SU-DHL-6 (cell line): ENCODE results near the gene MYH13.
"Not testable (repeated sequence)": the region's sequence is repeated elsewhere in the genome, so short reads cannot be mapped to it uniquely, and the experiment has no call there.

Experiments
- H2AFZ ChIP-seq: fragments of 200-600 bp; sonication (generic); 2 replicates; pipeline ENCODE4 v1.6.1; 2014; ENCODE audit warnings: low read depth, mild to moderate bottlenecking, moderate library complexity, mixed read lengths, antibody characterized with exemption, low read length; ENCODE audit not compliant: severe bottlenecking
- H3F3A ChIP-seq: fragments of 200-600 bp; shearing (Covaris generic); 2 replicates; pipeline ENCODE4 v1.6.0; 2016; ENCODE audit warnings: antibody characterized with exemption, mild to moderate bottlenecking; ENCODE audit not compliant: insufficient read depth
- H3K27ac ChIP-seq: fragments of 200-600 bp; sonication (generic); 2 replicates; pipeline ENCODE4 v1.5.1; 2016; ENCODE audit warnings: low read depth, mild to moderate bottlenecking, low read length, moderate library complexity, mixed read lengths
- H3K27me3 ChIP-seq: fragments of 200-600 bp; sonication (generic), shearing (Covaris generic); 2 replicates; pipeline ENCODE4 v1.6.0; 2014; ENCODE audit warnings: mild to moderate bottlenecking, low read length
- H3K36me3 ChIP-seq: fragments of 200-600 bp; sonication (generic); 2 replicates; pipeline ENCODE4 v1.6.1; 2014; ENCODE audit warnings: mild to moderate bottlenecking, low read length, mixed read lengths
- H3K4me2 ChIP-seq: fragments of 300-600, 200-600 bp; shearing (Covaris generic), sonication (generic); 2 replicates; pipeline ENCODE4 v1.6.0; 2014; ENCODE audit warnings: low read length, low read depth, mild to moderate bottlenecking; ENCODE audit not compliant: poor library complexity, severe bottlenecking
- H3K4me3 ChIP-seq: fragments of 200-600 bp; sonication (generic); 2 replicates; pipeline ENCODE4 v1.5.1; 2014; ENCODE audit warnings: antibody characterized with exemption, low read length, mild to moderate bottlenecking, mixed read lengths; ENCODE audit not compliant: insufficient read depth, poor library complexity, severe bottlenecking
- H3K79me2 ChIP-seq: fragments of 200-600 bp; sonication (generic); 2 replicates; pipeline ENCODE4 v1.6.1; 2014; ENCODE audit warnings: mild to moderate bottlenecking, low read length, moderate library complexity; ENCODE audit not compliant: insufficient read depth
- H3K9ac ChIP-seq: fragments of 200-600 bp; sonication (generic); 2 replicates; pipeline ENCODE4 v1.7.0; 2014; ENCODE audit warnings: mild to moderate bottlenecking, low read length
- H3K9me2 ChIP-seq: fragments of 200-600 bp; sonication (generic); replicated peaks from 2 replicates; pipeline ENCODE4 v1.6.1; 2014; ENCODE audit warnings: low read length; ENCODE audit not compliant: insufficient read depth
- H3K9me3 ChIP-seq: fragments of 200-600 bp; sonication (generic); 2 replicates; pipeline ENCODE4 v1.6.1; 2014; ENCODE audit warnings: low read length, mixed read lengths; ENCODE audit not compliant: insufficient read depth
- H4K20me1 ChIP-seq: fragments of 200-600 bp; sonication (generic); 2 replicates; pipeline ENCODE4 v1.6.1; 2014; ENCODE audit warnings: low read depth, mild to moderate bottlenecking, antibody characterized with exemption, low read length, moderate library complexity, mixed read lengths
- CTCF ChIP-seq: fragments of 200-600 bp; sonication (generic); IDR thresholded peaks from one replicate; pipeline ENCODE4 v1.5.1; 2017; ENCODE audit warnings: antibody characterized with exemption, mild to moderate bottlenecking, low read length, moderate library complexity; ENCODE audit not compliant: insufficient read depth, poor library complexity, severe bottlenecking
- EZH2phosphoT487 ChIP-seq: fragments of 200-600 bp; sonication (generic), shearing (Covaris generic); conservative IDR thresholded peaks from 2 replicates; pipeline ENCODE4 v1.6.1; 2018; ENCODE audit warnings: mild to moderate bottlenecking, antibody characterized with exemption, low read length, moderate library complexity, mixed read lengths

The MYH13 gene

GRCh38 chr17:10294180-10294579 lies 78.6 kb downstream of the MYH13 start:
- no peak overlapping the region for H3K27ac ChIP-seq
- no peaks in the 10 kb centered on the region for H3K9me3 ChIP-seq
- H3K4me2 ChIP-seq = no peak overlapping the region
- H3K36me3 ChIP-seq = no peaks in the 10 kb centered on the region
- H3K4me3 ChIP-seq = no peak overlapping the region
- H3K9ac ChIP-seq = no peak overlapping the region
- no peak overlapping the region for H2AFZ ChIP-seq
- no peaks in the 10 kb centered on the region for H3K79me2 ChIP-seq
- H4K20me1 ChIP-seq = no peaks in the 10 kb centered on the region
- no peaks in the 10 kb centered on the region for H3K27me3 ChIP-seq
- H3K9me2 ChIP-seq = no peaks in the 10 kb centered on the region
- H3F3A ChIP-seq = no peaks in the 10 kb centered on the region
- TF ChIP-seq CTCF = no peak
- no peak for TF ChIP-seq EZH2phosphoT487

DNA sequence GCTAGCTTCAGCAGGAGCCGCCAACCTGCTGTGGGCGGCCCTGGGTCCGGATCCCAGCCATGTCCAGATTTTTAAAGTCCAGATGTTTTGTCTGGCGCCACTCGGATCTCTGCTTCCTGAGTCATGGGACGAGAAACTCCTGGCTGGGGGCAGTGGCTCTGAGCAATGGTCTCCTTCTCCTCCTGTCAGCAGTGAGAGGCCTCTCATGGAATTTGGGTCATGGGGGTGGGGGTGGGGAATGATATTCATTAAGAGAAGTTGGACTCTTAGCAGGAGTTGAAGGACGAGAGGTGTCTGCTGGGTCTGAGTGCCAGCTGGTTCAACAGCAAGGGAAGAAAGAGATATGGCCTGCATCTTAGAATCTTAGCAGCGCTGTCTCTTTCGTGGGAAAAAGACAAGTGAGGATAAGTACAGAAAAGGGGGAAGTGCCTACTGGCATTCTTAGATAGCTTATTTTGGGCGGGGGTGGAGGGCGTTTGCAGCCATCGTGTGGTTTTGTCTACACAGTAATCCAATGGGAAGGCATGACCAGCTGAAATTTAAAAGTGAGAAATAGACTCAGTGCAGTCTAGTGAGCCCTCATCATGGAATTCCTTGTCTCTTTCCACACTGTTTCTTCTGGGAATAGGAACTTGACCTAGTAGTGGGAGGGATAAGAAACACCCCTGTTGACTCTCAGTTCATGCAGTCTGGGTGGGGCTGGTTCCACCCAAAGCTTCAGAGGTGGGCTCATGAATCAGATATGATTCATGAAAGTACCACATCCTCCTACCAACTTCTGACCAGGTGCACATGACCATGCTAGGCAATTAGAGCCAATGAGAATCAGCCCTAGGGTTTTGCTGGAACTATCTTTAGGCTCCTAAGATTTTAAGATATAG lies 80.5 kb downstream of the MYH13 start:
- Histone ChIP-seq H3K9me2 (no peaks in the 10 kb centered on the region), H3F3A (no peaks in the 10 kb centered on the region), H3K4me2 (no peak overlapping the region), H4K20me1 (no peaks in the 10 kb centered on the region), H3K27ac (no peak overlapping the region), H3K36me3 (no peaks in the 10 kb centered on the region), H3K9ac (no peak overlapping the region), H3K27me3 (no peaks in the 10 kb centered on the region), H3K9me3 (no peaks in the 10 kb centered on the region), H2AFZ (no peak overlapping the region), H3K4me3 (no peak overlapping the region), H3K79me2 (no peaks in the 10 kb centered on the region)
- TF ChIP-seq EZH2phosphoT487 (no peak), CTCF (no peak)

DNA sequence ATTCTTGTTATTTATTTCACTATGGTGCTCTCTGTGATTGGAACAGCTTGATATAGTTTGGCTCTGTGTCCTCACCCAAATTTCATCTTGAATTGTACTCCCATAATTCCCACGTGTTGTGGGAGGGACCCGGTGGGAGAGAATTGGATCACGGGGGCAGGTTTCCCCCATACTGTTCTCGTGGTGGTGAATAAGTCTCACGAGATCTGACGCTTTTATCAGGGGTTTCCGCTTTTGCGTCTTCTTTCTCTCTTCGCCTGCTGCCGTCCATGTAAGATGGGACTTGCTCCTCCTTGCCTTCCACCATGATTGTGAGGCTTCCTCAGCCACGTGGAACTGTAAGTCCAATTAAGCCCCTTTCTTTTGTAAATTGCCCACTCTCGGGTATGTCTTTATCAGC lies 81.2 kb downstream of the MYH13 start:
- not testable (repeated sequence) for H3K36me3 ChIP-seq, H3K4me3 ChIP-seq, H3K79me2 ChIP-seq, H2AFZ ChIP-seq, H3K27me3 ChIP-seq, H3F3A ChIP-seq, H3K4me2 ChIP-seq, H3K27ac ChIP-seq, H4K20me1 ChIP-seq, H3K9me3 ChIP-seq, H3K9me2 ChIP-seq, H3K9ac ChIP-seq

DNA sequence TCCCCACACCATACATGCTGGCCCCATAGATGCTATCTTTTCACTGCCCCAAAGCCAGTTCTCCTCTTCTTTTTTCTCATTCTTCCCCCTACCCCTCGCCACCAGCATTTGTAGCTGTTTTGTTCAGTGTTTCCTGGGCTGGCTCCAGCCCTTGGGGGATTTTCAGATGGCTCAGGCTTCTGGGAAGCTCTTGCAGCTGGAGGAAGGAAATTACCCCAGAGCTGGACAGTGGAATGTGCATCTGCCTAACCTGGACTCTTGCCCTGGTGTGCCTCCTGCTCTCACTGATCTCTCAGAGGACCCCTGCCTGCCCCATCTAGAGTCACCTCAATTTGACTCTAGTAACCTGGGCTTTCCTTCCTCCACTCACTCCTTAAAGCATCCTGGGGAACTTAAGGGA lies 82.8 kb downstream of the MYH13 start:
- H3K4me2 ChIP-seq = no peak overlapping the region
- H3K36me3 ChIP-seq = no peaks in the 10 kb centered on the region
- no peak overlapping the region for H3K4me3 ChIP-seq
- H3K27me3 ChIP-seq = no peaks in the 10 kb centered on the region
- no peaks in the 10 kb centered on the region for H3F3A ChIP-seq
- H3K9me2 ChIP-seq = no peaks in the 10 kb centered on the region
- H3K79me2 ChIP-seq = no peaks in the 10 kb centered on the region
- no peaks in the 10 kb centered on the region for H4K20me1 ChIP-seq
- TF ChIP-seq CTCF = no peak
- TF ChIP-seq EZH2phosphoT487 = no peak
- no peak overlapping the region for H3K27ac ChIP-seq
- no peak overlapping the region for H3K9ac ChIP-seq
- no peak overlapping the region for H2AFZ ChIP-seq
- H3K9me3 ChIP-seq = no peaks in the 10 kb centered on the region
